ENCODE data around the gene ARHGAP33.

Gene ARHGAP33

DNA sequence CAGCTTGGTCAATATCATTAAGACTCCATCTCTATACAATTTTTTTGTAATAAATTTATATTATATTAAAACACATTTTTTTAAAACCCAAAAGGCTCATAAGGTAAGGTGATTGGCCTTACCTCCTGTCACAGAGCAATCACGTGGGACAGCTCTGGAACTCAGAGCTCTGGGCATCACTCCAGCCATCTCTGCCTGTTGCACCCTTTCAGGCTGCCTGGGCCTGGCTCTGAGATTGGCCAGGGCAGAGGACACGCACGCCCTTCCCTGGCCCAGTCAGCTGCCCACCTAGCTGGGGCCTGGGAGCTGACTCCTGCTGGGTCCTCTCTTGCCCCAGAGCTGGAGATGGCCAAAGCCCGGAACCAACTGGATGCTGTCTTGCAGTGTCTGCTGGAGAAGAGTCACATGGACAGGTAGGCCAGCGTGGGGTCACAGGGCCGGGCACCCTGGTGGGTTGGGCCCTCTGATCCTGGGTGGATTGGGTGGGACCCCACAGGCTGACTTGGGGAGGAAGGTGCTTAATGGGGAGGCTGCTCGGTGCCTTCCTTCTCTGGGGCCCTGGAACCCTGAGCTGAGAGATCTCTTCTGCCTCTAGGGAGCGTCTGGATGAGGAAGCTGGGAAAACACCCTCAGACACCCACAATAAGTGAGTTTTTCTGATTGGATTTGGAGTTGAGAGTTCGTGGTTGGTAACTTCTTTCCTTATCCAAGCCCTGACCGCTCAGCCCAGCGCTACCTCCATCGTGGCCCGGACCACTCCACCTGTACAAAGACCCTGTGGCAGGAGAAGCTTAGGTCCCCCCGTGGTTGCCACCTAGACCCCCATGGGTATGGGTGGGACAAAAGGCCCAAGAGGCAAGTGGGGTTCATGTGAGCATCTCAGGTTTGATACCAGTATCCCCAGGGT is 23.3 kb upstream of the ARHGAP33 start:
- H3K4me3 ChIP-seq (ENCODE audit: low read length): no peak overlapping the region
- H3K9ac ChIP-seq (ENCODE audit: low read depth, low read length): no peak overlapping the region
- 92% methylated on average over 13 of the region's 14 CpGs for WGBS
- peaks cover 7% of the 10 kb centered on the region; the same call in 1 of the 2 replicates for H3K4me1 ChIP-seq (ENCODE audit: insufficient read depth, low read length)
- peaks cover 19% of the 10 kb centered on the region for H3K27me3 ChIP-seq (ENCODE audit: insufficient read depth, low read length)
- H3K9me3 ChIP-seq (ENCODE audit: insufficient read depth, low read depth, low read length): no peaks in the 10 kb centered on the region
- H3K36me3 ChIP-seq (ENCODE audit: insufficient read depth, low read length): no peaks in the 10 kb centered on the region; the same call in 1 of the 2 replicates
- H3K27ac ChIP-seq (ENCODE audit: low read depth, low read length): no peak overlapping the region

DNA sequence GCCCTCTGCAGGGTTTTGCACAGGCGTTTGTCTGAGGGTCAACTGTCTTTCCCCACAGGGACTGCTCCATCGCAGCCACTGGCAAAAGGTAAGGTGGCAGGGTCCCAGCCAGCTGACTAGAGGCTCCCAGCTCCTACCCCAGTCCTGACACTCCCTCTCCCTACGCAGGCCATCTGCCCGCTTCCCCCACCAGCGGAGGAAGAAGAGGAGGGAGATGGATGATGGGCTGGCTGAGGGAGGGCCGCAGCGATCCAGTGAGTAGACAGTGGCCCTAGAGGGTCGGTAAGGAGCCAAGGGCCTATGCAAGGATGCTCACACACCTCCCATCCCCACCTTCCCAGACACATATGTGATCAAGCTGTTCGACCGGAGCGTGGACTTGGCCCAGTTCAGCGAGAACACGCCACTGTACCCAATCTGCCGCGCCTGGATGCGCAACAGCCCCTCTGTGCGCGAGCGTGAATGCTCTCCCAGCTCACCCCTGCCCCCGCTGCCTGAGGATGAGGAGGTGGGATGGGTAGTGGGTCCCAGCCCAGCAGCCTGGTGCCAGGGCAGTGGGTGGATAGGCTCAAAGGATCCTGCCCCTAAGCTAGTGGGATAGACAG is 22.5 kb upstream of the ARHGAP33 start:
- H3K9ac ChIP-seq (ENCODE audit: low read depth, low read length): no peak overlapping the region
- no peaks in the 10 kb centered on the region for H3K36me3 ChIP-seq (ENCODE audit: insufficient read depth, low read length)
- H3K27me3 ChIP-seq (ENCODE audit: insufficient read depth, low read length): peaks cover 19% of the 10 kb centered on the region
- H3K9me3 ChIP-seq (ENCODE audit: insufficient read depth, low read depth, low read length): no peaks in the 10 kb centered on the region
- peaks cover 9% of the 10 kb centered on the region; the same call in 1 of the 2 replicates for H3K4me1 ChIP-seq (ENCODE audit: insufficient read depth, low read length)
- no peak overlapping the region for H3K4me3 ChIP-seq (ENCODE audit: low read length)
- H3K27ac ChIP-seq (ENCODE audit: low read depth, low read length): no peak overlapping the region
- WGBS: 95% methylated on average over 19 of the region's 20 CpGs

GRCh38 chr19:35753634-35754369 is 21.6 kb upstream of the ARHGAP33 start:
- H3K27ac ChIP-seq (ENCODE audit: low read depth, low read length): no peak overlapping the region
- H3K36me3 ChIP-seq (ENCODE audit: insufficient read depth, low read length): no peaks in the 10 kb centered on the region
- H3K9ac ChIP-seq (ENCODE audit: low read depth, low read length): no peak overlapping the region
- no peak overlapping the region for H3K4me3 ChIP-seq (ENCODE audit: low read length)
- H3K27me3 ChIP-seq (ENCODE audit: insufficient read depth, low read length): peaks cover 19% of the 10 kb centered on the region
- 94% methylated on average over 20 of the region's 20 CpGs for WGBS
- peaks cover 9% of the 10 kb centered on the region; the same call in 1 of the 2 replicates for H3K4me1 ChIP-seq (ENCODE audit: insufficient read depth, low read length)
- no peaks in the 10 kb centered on the region for H3K9me3 ChIP-seq (ENCODE audit: insufficient read depth, low read depth, low read length)

DNA sequence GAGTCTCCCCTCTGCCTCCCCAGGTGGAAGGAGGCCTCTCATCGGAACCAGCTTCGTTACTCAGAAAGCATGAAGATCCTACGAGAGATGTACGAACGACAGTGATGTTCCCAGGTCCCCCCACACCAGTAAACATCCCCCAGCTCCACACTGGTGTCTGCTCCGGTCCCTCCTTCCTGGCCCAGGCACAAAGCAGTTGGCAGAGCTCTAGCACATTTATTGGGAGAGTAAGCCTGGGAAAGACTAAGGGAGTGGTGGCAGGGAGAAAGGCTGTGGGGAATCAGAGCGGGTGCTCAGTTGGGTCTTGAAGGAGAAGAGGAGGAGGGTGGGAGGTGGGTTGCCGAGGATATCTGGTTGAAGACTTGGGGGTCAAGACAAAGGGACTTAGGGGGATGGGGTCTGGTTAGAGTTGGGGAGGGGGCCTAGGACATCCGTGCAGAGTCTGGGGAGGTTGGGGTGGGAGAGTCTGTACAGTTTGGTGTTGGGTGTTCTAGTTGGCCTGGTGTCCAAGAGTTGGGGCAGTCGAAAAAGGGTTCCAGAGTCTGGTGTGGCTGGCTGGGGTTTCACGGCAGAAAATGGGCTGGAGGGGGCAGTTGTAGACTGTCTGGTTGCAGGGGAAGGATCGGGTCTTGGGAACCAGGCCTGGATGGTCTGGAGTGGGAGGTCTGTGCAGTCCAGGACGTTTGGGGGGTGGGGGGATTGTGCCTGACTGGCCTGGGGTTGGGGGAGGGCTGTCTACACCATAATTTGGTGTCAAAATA is 20.8 kb upstream of the ARHGAP33 start:
- Histone ChIP-seq H3K27me3 (ENCODE audit: insufficient read depth, low read length) (peaks cover 19% of the 10 kb centered on the region), H3K9me3 (ENCODE audit: insufficient read depth, low read depth, low read length) (no peaks in the 10 kb centered on the region), H3K27ac (ENCODE audit: low read depth, low read length) (no peak overlapping the region), H3K4me1 (ENCODE audit: insufficient read depth, low read length) (peaks cover 9% of the 10 kb centered on the region; the same call in 1 of the 2 replicates), H3K9ac (ENCODE audit: low read depth, low read length) (no peak overlapping the region), H3K36me3 (ENCODE audit: insufficient read depth, low read length) (no peaks in the 10 kb centered on the region), H3K4me3 (ENCODE audit: low read length) (no peak overlapping the region)
- WGBS: 88% methylated on average over 13 of the region's 13 CpGs

DNA sequence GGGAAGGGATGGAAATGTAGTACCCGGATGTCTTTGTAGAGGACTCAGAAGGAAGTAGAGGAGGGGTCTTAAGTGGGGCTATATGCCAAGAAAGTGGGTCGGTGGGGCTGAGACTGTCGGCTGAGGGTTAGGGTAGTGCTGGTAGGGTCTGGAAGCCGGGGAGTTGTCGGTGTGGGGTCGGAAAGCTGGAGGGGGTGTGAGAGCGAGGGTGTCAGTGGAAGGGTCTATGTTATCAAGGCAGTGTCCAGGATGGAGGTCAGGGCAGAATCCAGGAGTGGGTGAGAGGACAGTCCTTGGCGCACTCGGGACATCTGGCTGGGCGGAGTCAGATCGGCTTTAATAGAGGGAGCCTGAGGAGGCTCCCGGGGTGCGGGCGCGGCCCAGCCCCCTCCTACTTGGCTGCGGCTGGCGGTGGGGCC is 20.2 kb upstream of the ARHGAP33 start:
- Histone ChIP-seq H3K4me1 (ENCODE audit: insufficient read depth, low read length) (peaks cover 9% of the 10 kb centered on the region; the same call in 1 of the 2 replicates), H3K9ac (ENCODE audit: low read depth, low read length) (peak overlapping the region; percentile 3; the same call in 1 of the 2 replicates), H3K9me3 (ENCODE audit: insufficient read depth, low read depth, low read length) (no peaks in the 10 kb centered on the region), H3K36me3 (ENCODE audit: insufficient read depth, low read length) (peaks cover 3% of the 10 kb centered on the region; the same call in 1 of the 2 replicates), H3K4me3 (ENCODE audit: low read length) (peak overlapping the region; percentile 56), H3K27me3 (ENCODE audit: insufficient read depth, low read length) (peaks cover 19% of the 10 kb centered on the region), H3K27ac (ENCODE audit: low read depth, low read length) (no peak overlapping the region)
- 41% methylated on average over 17 of the region's 17 CpGs for WGBS

- H3K4me3 ChIP-seq (ENCODE audit: low read length): peak overlapping the region; percentile 56
- no peaks in the 10 kb centered on the region for H3K9me3 ChIP-seq (ENCODE audit: insufficient read depth, low read depth, low read length)
- H3K36me3 ChIP-seq (ENCODE audit: insufficient read depth, low read length): peaks cover 9% of the 10 kb centered on the region
- peak overlapping the region; percentile 3; the same call in 1 of the 2 replicates for H3K9ac ChIP-seq (ENCODE audit: low read depth, low read length)
- WGBS: 7% methylated on average over 74 of the region's 74 CpGs
- H3K4me1 ChIP-seq (ENCODE audit: insufficient read depth, low read length): peaks cover 9% of the 10 kb centered on the region; the same call in 1 of the 2 replicates
- no peak overlapping the region for H3K27ac ChIP-seq (ENCODE audit: low read depth, low read length)
- H3K27me3 ChIP-seq (ENCODE audit: insufficient read depth, low read length): peaks cover 19% of the 10 kb centered on the region
These were observed 19.6 kb upstream of the ARHGAP33 start for GRCh38 chr19:35755550-35756376.

GRCh38 chr19:35756377-35757230 is 18.8 kb upstream of the ARHGAP33 start, which contains the start of gene HSPB6:
Gene HSPB6, minus strand, starts transcription at chr19:35757029. Its CDS starts 21 bp downstream, at chr19:35757008.
- peak within 1 kb of the TSS; percentile 98 for H3K4me3 ChIP-seq (ENCODE audit: low read length)
- peaks cover 14% of the 10 kb centered on the region for H3K36me3 ChIP-seq (ENCODE audit: insufficient read depth, low read length)
- 32% methylated on average over 52 of the region's 52 CpGs for WGBS
- H3K9me3 ChIP-seq (ENCODE audit: insufficient read depth, low read depth, low read length): no peaks in the 10 kb centered on the region
- peaks cover 19% of the 10 kb centered on the region for H3K27me3 ChIP-seq (ENCODE audit: insufficient read depth, low read length)
- H3K9ac ChIP-seq (ENCODE audit: low read depth, low read length): peak within 1 kb of the TSS; percentile 52
- H3K27ac ChIP-seq (ENCODE audit: low read depth, low read length): peak within 1 kb of the TSS; percentile 80
- H3K4me1 ChIP-seq (ENCODE audit: insufficient read depth, low read length): peaks cover 9% of the 10 kb centered on the region; the same call in 1 of the 2 replicates

DNA sequence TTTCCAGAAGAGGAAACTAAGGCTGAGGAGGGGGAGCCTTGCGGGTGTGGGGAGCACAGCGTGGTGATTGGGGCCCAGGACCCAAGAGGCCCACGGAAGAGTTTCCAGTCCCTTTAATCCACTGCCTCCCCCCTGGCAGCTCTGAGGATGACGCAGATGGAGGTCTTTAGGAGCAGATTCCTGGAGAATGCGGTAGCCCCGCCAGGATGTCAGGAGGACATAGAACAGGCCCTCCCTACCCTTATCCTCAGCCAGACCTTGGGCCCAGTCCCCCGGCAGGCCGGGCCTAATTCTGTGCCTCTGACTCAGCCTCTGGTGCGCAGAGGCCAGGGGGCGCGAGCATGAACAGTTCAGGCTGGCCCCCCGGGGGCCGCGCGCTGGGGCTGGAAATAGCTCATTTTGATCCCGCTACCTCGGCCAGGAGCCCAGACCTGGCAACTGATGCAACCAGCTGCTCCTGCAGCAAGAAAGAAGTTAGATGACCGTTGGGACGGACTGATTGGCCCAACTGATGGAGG is 18.1 kb upstream of the ARHGAP33 start:
- H3K27me3 ChIP-seq (ENCODE audit: insufficient read depth, low read length): peaks cover 19% of the 10 kb centered on the region
- H3K27ac ChIP-seq (ENCODE audit: low read depth, low read length): peak overlapping the region; percentile 80
- H3K36me3 ChIP-seq (ENCODE audit: insufficient read depth, low read length): peaks cover 21% of the 10 kb centered on the region
- peak overlapping the region; percentile 52 for H3K9ac ChIP-seq (ENCODE audit: low read depth, low read length)
- peak overlapping the region; percentile 98 for H3K4me3 ChIP-seq (ENCODE audit: low read length)
- H3K9me3 ChIP-seq (ENCODE audit: insufficient read depth, low read depth, low read length): no peaks in the 10 kb centered on the region
- H3K4me1 ChIP-seq (ENCODE audit: insufficient read depth, low read length): peaks cover 9% of the 10 kb centered on the region; the same call in 1 of the 2 replicates
- 13% methylated on average over 19 of the region's 19 CpGs for WGBS
